Stimulated activated CD8-positive, alpha-beta memory T cell treated with anti-CD3 and anti-CD28 coated beads, Interleukin-4, amount 100 ng/mL, for 24 hours (primary cell): ENCODE data around the gene TIPARP.
"Not testable (repeated sequence)": the region's sequence is repeated elsewhere in the genome, so short reads cannot be mapped to it uniquely, and the experiment has no call there.

Experiments
- DNase-seq: peaks from one replicate; pipeline ENCODE4 v3.0.0-alpha.2; 2020; ENCODE audit warnings: low read depth

The TIPARP gene

DNA sequence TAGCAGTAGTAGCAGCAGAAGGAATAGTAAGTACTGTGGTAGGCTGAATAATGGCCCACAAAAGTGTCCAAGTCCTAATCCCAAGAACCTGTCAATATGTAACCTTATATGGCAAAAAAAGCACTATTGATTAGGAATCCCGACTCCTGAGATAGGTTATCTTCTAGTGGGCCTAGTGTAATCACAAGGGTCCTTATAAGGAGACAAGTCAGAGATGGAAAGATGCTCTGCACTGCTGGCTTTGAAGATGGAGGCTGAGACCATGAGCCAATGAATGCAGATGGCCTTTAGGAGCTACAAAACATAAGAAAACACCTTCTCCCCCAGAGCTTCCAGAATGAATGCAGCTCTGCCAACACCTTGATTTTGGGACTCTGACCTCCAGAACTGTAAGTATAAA lies 36.0 kb downstream of the TIPARP start:
- no peak for DNase-seq

DNA sequence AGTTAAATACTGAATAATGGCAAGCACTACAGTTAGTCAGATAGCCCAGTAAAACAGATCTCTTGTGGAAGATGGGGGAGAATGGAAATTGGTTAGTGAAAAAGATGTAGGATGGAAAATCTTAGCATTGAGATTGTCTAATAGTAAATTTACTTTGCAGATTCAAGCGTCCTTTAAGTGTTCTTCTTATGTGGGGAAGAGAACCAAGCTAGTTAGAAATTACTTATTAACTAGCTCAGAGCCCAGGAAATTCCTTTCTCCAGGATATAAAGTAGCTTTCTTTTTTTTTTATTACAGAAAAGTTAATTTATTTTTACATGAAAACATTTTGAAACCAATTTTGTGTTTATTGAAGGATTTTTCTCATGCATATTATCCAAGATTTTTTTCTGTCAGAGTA lies 36.7 kb downstream of the TIPARP start:
- no peak for DNase-seq

DNA sequence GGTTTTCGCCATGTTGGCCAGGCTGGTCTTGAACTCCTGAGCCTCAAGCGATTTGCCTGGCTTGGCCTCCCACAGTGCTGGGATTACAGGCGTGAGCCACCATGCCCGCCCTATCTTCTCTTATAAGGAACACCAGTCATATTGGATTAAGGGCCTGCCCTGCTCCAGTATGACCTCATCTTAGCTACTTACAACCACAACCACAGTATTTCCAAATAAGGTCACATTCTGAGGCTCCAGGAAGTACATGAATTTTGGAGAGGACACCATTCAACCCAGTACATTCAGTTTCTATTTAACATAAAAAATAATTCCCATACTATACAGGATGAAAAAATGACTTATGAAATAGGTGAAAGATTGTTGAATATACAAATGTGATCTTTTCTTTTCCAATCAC lies 37.6 kb downstream of the TIPARP start:
- not testable (repeated sequence) for DNase-seq

DNA sequence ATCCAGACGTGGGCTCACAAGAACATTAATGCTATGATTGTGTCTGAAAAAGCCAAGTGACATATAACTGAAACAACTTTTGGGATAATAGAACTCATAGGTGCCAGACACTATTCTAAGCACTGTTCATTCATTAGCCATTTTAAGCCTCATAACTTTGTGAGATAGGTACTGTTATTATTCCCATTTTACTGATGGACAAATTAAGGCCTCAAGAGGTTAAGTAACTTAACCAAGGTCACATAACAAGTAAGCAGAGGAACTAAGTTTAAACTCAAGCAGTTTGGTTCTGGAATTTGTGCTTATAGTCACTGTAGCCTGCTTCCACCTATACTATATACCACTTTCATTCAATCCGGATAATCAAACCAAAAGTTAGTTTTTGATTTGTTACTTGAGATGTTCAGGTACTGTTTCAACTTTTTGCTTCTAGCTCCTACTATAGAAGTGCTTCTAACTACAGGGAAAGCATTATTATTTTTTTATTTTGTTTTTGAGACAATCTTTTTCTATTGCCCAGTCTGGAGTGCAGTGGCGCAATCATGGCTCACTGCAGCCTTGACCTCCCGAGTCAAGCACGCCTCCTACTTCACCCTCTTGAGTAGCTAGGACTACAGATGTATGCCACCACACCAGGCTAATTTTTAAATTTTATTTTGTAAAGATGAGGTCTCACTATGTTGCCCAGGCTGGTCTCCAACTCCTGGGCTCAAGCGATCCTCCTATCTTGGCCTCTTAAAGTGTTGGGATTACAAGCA lies 41.9 kb downstream of the TIPARP start:
- DNase-seq: no peak

DNA sequence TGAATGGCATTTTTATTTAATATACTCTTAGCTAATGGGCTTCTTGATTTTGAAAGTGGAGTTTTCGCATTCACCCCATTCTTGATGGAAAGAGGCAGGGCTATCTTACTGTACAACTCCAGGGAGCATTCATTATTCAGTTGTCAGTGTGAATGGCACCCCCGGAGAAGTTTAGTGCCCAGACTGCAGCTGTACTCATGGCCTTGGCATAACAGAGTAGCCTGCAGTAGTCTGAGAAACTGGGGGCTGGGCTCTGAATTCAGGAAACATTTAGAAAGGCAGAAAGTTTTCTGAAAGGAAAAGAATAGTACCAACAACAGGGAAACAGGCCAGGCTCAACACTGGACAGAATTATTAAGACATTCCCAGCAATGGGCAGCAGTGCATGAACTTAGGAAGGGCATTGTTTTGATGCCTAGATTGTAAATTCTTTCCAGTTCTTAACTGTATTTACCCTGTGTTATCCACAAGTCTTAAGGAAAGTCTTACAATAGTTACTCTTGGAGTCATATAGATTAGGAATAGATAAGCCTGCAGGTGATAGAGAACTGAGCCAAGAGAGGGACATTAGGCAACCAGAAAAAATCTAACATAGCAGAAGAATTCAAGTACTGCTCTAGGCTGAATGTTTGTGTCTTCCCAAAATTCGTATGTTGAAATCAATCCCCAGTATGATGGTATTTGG lies 44.4 kb downstream of the TIPARP start:
- no peak for DNase-seq

DNA sequence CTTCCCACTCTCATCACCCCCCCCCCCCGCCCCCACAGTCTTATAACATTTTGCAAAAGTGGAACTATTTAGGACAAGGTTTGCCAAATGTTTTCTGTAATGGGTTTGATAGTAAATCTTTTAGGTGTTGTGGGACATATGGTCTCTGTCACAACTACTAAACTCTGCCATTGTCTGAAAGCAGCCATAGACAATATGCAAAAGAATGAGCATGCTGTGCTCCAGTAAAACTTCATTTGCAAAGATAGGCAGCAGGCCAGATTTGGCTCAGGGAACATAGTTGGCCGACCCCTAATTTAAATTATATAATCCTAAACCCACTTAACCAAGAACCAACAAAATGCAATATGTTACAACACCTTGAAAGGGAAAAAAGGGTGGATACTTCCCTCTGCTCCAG lies 46.4 kb downstream of the TIPARP start:
- DNase-seq: no peak

DNA sequence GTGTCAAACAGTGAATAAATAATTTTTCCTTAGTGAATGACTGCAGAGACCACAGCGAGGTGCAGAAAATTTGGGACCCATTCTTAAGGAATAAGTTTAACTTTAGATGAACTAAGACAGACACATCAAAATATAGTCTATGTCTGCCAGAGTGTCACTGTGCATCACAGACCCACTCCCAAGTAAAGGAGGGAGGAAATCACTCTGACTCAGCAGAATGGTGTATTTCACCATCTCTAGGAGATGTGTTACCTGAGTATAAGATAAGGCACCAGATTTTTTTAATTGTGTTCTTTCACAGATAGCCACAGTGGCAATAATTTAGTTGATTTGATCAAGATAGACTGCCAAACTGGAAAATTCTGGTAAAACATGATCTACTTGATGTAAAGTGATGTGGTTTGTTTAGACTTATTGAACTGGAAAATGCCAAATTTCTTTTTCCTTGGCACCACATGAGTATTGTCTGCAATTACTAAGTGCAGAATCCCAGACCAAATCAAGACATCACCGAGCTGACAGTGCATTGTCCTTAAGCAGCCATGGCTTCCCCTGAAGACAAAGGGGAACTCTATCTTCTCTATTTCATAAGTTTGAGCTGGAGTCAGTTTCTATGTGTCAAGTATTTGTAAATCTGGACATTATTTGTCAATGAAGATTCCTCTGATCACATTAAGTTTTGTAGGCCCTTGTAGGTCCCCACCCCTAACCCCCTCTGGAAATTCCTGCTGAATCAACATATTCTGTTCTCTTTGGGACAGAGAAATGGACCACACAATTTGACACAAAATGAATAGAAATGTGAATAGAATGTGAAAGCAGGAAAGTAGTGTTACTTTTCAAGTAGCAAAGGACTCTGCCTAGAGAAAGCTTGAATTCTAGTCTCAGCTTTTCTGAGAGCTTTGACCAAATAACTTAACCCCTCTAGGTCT lies 47.6 kb downstream of the TIPARP start:
- no peak for DNase-seq

DNA sequence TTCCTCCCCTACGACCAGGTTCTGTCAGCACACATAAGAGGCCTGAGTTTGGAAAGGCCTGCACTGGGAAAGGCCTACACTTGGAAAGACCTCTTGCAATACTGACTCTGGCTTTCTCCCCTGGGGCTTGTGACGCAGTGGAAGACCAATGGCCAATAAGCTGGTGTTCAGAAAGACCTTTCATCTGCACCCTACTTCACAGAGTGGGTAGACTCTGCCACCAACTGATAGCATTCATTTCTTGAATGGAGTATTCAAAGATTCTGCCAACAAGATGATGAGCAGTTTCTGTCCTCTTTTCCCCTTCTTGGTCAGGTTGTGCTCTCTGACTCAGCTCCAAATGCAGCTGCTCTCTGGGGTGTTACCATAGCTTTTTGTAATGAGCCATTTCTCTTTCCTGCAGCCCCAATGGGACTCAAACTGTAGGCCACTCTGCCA lies 48.8 kb downstream of the TIPARP start:
- no peak for DNase-seq

DNA sequence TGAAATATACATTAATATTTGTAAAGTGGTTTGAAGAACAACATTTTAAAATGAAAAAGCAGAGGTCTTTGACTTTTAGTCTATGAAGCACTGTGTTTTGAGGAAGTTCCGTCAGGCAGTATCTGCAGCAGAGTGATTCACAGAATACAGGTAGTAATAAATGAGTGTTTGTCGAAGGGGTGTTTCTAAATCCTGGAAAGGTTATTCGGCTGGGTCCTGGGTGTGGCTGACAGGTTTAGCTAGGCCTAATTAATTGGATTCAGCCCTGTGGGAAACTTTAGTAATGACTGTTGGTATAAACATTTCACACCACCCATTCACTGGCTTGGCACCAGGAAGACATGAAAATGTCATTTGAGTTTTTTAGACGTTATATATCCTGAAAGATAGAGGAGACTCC lies 51.3 kb downstream of the TIPARP start:
- DNase-seq: no peak

DNA sequence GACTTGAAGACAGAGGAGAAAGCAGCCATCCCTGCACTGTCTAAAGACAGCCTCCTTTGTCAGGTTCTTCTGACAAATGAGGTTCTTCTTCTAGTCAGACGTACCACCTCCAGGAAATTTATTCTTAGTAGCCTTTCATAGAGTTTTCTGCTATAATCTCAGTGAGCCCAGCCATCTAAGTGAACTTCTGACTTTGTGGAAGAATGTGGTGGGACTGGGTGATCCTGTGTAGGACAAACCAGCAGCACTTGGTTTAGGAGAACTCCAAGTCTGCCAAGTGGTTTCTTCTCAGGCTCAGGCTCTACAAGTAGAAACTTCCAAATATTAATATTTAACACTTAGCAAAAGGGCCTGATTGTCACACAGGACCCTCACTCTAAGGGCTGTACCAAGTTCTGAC lies 52.1 kb downstream of the TIPARP start:
- no peak for DNase-seq

DNA sequence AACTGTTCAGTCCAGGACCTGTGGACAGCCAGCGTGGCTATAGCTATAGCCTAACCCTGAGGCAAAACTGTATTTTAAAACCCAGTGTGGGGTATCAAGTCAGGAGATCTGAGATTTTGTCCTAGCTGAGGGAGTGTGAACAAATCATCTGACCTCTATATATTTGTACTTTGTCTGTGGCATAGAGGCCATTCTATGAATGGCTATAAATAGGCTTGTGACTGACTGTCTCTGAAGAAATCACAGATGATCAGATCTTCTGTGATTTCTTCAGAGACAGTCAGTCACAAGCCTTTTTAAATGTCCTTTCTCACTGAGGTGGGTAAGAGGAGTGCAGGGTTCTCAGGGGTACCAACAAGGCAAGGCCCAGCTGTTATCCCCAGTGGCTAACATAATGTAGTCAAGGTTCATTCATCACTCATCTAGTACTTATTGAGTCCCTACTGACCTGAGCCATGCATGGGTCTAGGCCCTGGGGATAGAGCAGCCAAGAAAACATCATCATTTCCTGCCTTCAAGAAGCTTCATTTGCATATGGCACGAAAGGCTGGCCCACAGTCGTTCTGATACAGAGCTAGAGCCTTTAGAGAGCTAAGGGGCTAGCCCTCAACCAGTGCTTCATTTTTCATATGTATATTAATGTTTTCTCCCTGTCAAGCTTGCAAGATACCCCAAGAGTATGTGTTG lies 53.3 kb downstream of the TIPARP start:
- no peak for DNase-seq

DNA sequence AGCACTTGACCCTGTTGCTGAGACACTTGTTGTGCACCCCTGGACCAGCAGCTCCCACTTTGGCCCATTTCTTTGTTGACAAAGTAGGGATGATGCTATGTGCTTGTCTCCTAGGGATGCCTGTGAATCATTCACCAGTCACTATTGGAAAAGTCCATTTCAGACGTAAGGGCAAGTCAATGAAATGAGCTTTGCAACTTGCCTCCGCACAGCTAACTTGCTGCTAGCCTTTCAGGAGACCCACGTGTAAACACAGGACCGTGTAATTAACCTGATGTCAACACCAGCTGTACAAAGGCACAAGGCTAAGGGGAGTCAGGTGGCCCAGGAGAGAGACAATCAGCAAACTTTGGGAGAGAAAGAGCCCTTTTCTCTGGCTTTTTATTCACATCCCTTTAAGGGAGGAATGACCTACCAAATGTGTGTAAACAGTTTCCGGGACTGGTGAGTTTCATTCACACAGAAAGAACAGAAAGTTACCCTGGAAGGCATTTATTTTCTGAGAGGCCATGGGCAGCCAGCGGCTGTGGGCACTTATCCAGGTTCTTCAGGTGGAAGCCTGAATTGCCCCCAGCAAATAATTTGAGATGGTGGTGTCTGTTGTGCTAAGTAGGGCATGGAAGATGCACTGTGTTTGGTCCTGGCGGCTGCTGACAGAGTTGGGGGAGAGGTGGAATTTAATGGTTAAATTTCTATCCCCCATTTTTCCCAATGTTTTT lies 54.0 kb downstream of the TIPARP start:
- DNase-seq: no peak

DNA sequence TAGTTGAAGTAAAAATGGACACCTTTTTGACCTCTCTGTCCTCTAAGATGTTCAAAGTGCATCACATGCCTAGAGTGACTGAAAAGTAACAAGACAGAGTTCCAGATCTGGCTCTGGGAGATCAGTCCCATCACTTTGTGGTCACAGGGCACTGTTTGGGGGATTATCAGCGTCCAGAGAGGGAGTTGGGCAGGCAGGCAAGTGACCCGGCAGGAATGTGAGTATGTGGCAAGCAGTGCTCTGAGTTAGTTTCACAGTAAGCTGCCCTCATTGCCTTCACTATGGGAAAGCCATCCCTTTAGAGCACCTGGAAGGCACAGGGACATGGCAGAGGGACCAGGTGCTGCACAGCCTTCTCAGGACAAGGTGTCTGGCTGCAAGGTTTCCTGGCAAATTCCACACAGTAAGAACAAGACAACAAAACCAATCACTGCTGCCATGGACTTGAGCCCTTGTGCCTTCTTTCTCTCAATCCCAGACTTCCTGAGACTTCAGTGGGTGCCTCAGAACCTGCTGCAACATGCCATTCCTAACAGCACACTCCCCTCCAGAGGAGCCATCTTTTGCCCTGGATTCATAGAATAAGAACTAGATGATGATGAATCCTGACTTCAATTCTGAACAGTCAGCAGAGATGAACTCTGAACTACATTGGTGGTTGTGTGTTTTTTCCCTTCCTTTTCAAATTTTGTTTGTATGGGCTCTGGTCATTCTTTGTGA lies 55.2 kb downstream of the TIPARP start:
- DNase-seq: no peak

DNA sequence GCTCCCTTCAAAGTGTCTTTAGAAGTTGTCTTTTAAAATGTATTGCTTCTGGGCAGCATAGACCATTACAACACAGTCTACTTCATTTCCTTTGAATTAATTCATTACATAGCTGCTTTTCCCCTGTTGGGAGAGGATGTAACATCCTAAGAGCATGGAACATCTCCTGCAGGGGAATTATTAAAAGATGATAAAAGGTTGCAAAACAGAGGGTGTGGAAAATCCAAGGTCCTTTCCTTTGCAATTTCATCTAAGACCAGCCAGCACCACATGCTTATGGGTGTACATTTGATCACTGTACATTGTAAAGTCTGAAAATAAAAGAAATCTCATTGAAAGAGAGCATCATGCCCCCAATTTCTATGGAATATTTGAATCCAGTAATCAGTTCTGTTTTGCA lies 57.4 kb downstream of the TIPARP start:
- DNase-seq: no peak

DNA sequence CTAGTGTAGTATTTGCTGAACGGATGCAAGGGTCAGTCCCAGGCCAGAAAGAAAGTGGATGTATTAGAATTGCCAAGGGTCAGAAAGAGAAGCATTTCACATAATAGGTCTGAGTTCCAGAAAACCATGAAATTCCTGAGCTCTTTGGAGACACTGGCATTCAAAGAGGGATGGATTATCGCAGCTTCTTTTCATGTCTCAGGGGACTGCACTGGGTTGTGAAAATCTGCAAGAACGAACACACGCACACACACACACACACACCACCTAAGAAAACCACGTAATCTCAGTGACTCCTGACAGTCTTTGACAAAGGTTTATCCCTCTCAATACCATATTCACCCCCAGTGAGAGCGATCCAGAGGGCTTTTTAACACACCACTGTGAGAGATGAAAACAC lies 57.9 kb downstream of the TIPARP start:
- DNase-seq: no peak

DNA sequence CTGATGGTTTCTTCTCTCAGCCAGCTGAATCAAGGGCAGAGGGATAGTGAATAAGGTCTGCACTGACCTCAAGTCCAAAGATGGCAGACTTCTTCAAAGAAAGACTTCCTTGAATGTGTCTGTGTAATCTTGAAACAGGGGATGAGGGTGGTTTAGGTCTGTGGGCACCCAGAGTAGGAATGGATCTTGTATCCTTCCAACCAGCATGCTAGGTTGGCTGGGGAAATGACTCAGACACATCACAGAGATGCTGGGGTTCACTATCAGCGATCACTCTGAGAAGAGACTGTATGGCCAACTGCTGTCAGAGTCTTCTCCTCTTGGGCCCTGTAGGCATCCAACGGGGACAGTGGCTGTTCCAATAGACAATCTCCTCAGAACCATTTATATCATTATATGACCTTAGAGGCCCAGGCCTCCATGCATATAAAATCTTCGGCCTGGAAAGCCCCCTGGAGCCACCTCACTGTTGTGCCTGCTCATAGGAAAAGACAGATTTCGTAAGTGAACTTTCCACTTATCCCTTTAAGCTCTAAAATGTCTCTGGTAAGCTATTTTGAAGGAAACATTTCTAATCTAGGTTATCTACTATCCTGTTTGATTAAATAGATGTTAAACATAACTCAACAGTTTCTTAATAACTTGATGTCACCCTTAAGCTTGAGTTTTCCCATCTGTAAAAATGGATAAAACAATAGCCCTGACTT lies 58.5 kb downstream of the TIPARP start:
- no peak for DNase-seq

DNA sequence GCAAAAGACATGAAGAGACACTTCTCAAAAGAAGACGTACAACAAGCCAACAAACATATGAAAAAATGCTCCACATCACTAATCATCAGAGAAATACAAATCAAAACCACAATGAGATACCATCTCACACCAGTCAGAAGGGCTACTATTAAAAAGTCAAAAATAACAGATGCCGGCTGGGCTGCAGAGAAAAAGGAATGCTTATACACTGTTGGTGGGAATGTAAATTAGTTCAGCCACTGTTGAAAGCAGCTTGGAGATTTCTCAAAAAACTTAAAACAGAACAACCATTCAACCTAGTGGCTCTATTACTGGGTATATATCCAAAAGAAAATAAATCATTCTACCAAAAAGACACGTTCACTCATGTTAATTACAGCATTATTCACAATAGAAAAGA lies 60.3 kb downstream of the TIPARP start:
- not testable (repeated sequence) for DNase-seq

DNA sequence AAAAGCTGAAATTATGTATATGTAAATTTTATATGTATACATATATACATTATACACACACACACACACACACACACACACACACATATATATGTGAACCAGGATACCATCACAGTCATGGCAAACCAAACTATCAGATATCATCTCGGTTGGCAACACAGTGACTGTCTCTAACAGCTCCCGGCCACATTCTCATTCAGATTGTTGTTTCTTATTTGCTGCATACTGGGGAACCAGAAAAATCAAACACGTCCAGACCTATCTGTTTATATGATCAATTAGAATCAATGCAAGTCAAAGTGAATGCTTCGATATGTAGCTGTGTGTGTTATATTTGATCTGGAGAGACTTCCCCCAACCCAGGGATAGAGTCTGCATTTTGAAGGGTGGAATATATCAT lies 61.1 kb downstream of the TIPARP start:
- DNase-seq: no peak

DNA sequence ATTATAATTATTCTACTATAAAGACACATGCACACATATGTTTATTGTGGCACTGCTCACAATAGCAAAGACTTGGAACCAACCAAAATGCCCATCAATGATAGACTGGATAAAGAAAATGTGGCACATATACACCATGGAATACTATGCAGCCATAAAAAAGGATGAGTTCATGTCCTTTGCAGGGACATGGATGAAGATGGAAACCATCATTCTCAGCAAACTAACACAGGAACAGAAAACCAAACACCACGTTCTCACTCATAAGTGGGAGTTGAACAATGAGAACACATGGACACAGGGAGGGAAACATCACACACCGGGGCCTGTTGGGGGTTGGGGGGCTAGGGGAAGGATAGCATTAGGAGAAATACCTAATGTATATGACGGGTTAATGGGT lies 62.7 kb downstream of the TIPARP start:
- DNase-seq: not testable (repeated sequence)

DNA sequence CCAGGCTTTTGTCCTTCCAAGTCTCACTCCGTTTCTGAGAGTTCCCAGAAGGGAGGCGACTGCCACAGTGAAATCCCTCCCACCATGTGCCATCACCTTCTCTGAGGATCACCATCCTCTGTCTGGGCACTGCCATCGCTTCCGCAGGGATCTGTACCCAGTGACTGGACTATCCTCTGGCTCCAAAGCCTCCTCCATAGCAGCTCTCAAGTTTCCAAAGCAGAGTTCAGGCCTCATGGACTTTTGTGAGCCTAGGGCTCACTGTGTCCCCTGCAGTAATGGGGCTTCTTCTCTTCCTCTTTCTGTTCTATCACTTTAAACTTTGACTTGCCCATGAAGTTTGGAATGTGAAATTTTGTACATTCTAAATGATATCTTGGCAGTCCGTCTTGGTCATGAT lies 63.9 kb downstream of the TIPARP start:
- DNase-seq: no peak
